ENCODE measurements around the gene GAK.

The GAK gene

DNA sequence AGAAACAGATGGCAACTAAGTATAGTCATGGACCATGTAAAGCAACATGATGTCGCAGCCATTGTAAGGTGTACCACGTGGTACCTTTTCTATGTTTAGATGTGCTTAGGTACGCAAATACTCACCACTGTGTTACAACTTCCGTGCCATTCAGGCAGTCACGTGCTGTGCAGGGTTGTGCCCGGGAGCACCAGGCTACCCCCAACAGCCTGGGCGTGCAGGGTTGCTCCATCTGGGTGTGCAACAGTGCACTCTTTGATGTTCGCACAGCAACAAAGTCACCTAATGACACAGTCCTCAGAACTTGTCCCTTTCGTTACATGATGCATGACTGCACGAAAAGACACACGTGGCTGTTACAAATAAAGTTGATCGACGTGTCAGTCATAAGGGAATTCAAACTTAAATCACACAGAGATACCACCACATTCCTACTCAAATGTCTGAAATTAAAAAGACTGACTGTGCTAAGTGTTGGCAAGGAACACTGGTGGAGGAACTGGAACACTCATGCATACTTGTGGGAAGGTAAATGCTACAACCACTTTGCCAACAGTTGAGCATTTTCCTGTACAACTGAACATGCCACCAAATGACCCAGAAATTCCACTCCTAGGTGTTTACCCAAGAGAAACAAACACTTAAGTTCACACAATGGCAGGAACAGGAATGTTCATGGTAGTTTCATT lies 130.5 kb downstream of the GAK start:
- DNase-seq: no peak
